Mesodermal cell (in vitro differentiated cells): ENCODE results near the gene RAB43.
"Not testable (repeated sequence)": the region's sequence is repeated elsewhere in the genome, so short reads cannot be mapped to it uniquely, and the experiment has no call there.

Experiments
- H3K27ac ChIP-seq: 2 replicates; pipeline ENCODE4 v1.7.0; 2013; ENCODE audit warnings: mild to moderate bottlenecking, low read depth, low read length, moderate library complexity; ENCODE audit not compliant: severe bottlenecking
- H3K36me3 ChIP-seq: 2 replicates; pipeline ENCODE4 v1.7.1; 2013; ENCODE audit warnings: mild to moderate bottlenecking, low read length, moderate library complexity; ENCODE audit not compliant: control insufficient read depth, insufficient read depth
- H3K4me1 ChIP-seq: one replicate; pipeline ENCODE4 v1.7.1; 2013; ENCODE audit warnings: mild to moderate bottlenecking, low read length; ENCODE audit not compliant: insufficient read depth, control insufficient read depth, poor library complexity, severe bottlenecking
- H3K4me3 ChIP-seq: 2 replicates; pipeline ENCODE4 v1.7.0; 2013; ENCODE audit warnings: low read length, control low read depth, mild to moderate bottlenecking; ENCODE audit not compliant: insufficient read depth, poor library complexity, severe bottlenecking; ENCODE audit errors: extremely low read depth
- H3K9me3 ChIP-seq: 2 replicates; pipeline ENCODE4 v1.7.1; 2013; ENCODE audit warnings: mild to moderate bottlenecking, low read length, moderate library complexity; ENCODE audit not compliant: control insufficient read depth
- WGBS, 2 experiments: methylation state at CpG; one replicate each; pipeline ENCODE4 v1.1.5; 2013; ENCODE audit warnings: missing lambda C conversion rate in 2 of 2; ENCODE audit not compliant: insufficient coverage in 2 of 2; 5-methylcytosine and 5-hydroxymethylcytosine counted together

The RAB43 gene

DNA sequence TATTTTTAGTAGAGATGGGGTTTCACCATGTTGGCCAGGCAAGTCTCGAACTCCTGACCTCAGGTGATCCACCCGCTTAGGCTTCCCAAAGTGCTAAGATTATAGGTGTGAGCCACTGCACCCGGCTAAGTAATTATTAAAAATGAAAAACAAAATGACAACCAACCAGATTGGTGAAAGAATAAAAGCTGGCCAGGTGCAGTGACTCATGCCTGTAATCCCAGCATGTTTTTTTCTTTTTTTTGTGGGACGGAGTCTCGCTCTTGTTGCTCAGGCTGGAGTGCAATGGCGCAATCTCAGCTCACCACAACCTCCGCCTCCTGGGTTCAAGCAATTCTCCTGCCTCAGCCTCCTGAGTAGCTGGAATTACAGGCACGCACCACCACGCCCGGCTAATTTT, 14.7 kb upstream of the RAB43 start:
- peaks cover 79% of the 10 kb centered on the region for H3K36me3 ChIP-seq
- not testable (repeated sequence) for H3K27ac ChIP-seq, H3K4me1 ChIP-seq, H3K9me3 ChIP-seq, H3K4me3 ChIP-seq
- 90 to 94% methylated on average over 6 to 9 of the region's 10 CpGs for WGBS, 2 experiments

DNA sequence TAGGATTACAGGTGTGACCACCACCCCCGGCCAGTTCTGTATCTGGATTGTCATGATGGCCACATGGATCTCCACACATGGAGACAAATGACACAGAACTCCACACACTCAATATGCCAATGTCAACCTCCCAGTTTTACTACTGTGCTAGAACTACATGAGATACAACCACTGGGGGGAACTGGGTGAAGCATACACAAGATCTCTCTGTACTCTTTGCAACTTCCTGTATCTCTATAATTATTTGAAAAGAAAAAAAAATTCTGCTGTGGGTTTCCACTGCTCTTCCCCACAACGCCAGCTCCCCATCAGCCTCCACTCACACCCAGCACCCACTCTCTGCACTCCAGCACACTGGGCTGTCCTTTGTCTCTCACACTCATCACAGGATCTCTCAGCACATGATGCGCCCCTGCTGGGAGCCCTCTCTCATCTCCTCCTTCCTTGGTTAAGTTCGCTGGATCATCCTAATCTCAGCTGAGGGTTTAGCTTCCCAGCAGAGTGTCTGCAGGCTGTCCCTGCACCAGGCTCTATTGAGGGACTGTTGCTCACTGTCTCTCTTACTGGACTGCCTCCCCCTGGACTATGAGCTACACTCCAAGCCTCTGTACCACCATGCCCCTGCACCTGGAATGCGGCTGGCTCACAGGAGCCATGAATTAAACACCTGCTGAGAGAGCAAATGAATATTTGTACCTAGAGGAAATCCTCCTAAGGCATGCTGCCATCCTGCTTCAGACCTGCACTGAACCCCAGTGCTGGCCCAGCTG, 10.7 kb upstream of the RAB43 start:
- Histone ChIP-seq H3K4me1 (no peaks in the 10 kb centered on the region), H3K9me3 (no peaks in the 10 kb centered on the region), H3K4me3 (no peak overlapping the region), H3K27ac (no peak overlapping the region), H3K36me3 (peaks cover 83% of the 10 kb centered on the region)
- 92 to 93% methylated on average over 3 to 5 of the region's 5 CpGs for WGBS, 2 experiments

- 100% methylated on average over 1 of the region's 2 CpGs for WGBS, 2 experiments
- H3K36me3 ChIP-seq: peaks cover 83% of the 10 kb centered on the region
- H3K27ac ChIP-seq: no peak overlapping the region
- no peaks in the 10 kb centered on the region for H3K9me3 ChIP-seq
- H3K4me3 ChIP-seq: no peak overlapping the region
- H3K4me1 ChIP-seq: no peaks in the 10 kb centered on the region
These were observed 10.0 kb upstream of the RAB43 start for GRCh38 chr3:129131465-129132088.

- Histone ChIP-seq H3K27ac (no peak overlapping the region), H3K36me3 (peaks cover 75% of the 10 kb centered on the region), H3K4me3 (no peak overlapping the region), H3K4me1 (no peaks in the 10 kb centered on the region), H3K9me3 (no peaks in the 10 kb centered on the region)
- WGBS, 2 experiments: 91 to 95% methylated on average over 8 to 10 of the region's 13 CpGs
These were observed 8.7 kb upstream of the RAB43 start for GRCh38 chr3:129130291-129130813.

- no peak overlapping the region for H3K4me3 ChIP-seq
- H3K9me3 ChIP-seq: no peaks in the 10 kb centered on the region
- 95 to 98% methylated on average over 11 to 15 of the region's 16 CpGs for WGBS, 2 experiments
- H3K4me1 ChIP-seq: no peaks in the 10 kb centered on the region
- H3K36me3 ChIP-seq: peaks cover 60% of the 10 kb centered on the region
- no peak overlapping the region for H3K27ac ChIP-seq
These were observed 7.0 kb upstream of the RAB43 start for GRCh38 chr3:129128357-129129155.

DNA sequence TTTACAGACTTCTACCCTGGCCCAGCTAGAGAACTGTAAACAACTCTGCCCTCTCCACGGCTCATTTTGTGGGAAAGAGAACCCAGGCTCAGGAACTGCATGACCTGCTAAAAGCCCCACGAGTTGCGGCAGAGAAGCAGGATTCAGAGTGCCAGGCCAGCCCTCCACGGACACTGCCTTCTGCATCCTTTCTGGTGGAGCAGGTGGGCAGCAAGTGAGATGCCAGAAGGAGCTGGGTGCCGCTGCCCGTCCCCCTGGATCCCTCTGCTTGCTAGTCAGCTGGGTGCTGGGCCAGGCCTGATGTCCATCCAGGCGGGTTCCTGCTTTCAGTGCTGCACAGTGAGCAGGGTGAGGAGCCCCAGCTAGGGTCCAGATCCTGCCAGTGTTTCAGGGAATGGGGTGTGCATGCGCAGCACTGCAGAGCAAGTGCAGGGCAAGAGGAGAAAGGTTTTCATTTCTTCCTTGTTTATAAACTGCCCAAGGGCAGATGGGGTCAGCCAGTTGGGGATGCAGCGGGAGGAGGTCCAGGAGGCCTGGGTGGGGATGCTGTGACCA, 5.2 kb upstream of the RAB43 start:
- no peaks in the 10 kb centered on the region for H3K4me1 ChIP-seq
- no peak overlapping the region for H3K27ac ChIP-seq
- WGBS, 2 experiments: 93% methylated on average over 8 to 9 of the region's 9 CpGs
- no peak overlapping the region for H3K4me3 ChIP-seq
- H3K36me3 ChIP-seq: peaks cover 42% of the 10 kb centered on the region
- no peaks in the 10 kb centered on the region for H3K9me3 ChIP-seq

DNA sequence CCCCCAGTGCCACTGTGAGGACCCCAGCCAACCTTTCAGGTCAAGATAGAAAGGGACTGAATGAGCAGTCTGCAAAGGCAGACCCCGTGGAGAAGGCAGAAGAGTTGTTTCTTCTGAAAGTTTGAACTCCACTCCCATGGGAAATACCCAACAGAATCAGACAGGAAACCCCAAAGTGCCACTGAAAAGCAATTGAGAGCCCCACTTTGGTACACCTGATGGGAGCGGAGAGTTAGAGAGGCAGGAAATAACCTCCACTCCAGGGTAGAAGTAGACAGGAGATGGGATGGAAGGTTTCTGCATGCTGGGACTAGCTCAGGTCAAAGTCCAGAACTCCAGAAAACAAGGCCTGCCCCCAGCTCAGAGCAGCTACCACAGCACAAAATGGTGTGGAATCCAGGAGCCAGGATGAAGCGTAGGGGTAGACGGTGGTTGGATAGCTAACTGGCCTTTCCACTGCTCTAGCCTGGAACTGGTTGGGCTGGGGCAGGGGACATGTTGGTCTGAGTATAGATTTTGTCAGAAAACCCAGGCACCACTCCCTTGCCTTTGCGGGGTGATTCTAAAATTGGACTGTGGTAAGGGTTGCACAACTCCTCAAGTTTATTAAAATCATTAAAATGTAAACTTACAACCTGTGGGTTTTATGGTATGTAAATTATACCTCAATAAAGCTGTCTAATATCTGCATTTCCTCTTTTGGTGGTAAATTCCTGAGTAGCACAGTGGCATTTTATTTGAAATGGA, 1.9 kb upstream of the RAB43 start:
- Histone ChIP-seq H3K36me3 (peaks cover 10% of the 10 kb centered on the region), H3K4me3 (no peak overlapping the region), H3K9me3 (no peaks in the 10 kb centered on the region), H3K4me1 (peaks cover 15% of the 10 kb centered on the region), H3K27ac (no peak overlapping the region)
- WGBS, 2 experiments: 87 to 89% methylated on average over 3 of the region's 5 CpGs

DNA sequence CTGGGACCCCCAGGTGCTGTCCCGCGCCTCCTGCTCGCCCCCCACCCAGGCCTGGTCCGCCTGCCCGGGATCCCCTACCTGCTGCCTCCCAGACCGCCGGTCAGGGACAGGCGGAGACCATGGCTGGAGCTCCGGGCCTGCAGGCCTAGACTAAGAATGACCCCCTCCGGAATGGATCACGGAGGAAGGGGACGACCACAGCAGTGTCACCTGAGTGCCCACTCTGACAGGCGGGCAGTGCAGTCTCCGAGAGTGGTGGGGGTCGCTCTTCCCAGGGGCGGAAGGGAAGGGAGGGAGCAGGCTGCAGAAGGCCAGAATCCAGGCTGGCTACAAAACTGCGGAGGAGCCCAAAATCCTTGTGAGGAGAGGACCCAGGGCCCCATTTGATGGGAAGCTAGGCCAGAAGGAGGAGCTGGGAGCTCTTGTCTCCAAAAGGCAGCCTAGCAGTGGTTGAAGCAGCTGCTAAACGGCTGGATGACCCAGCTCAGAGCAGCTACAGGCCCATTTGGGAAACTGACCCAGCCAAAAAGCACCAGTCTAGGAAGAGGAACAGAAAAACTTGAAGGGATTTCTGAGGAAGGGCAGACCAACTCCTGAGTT, 908 bp upstream of the RAB43 start:
- H3K27ac ChIP-seq: peak overlapping the region; percentile 3

GRCh38 chr3:129121016-129121791, 400 bp downstream of the RAB43 start:
- peak overlapping the region; percentile 51 for H3K27ac ChIP-seq
- WGBS, 2 experiments: 0% methylated on average over 36 to 58 of the region's 80 CpGs
- peak overlapping the region; percentile 85 for H3K4me3 ChIP-seq
- H3K4me1 ChIP-seq: peaks cover 33% of the 10 kb centered on the region
- H3K9me3 ChIP-seq: no peaks in the 10 kb centered on the region
- H3K36me3 ChIP-seq: peaks cover 18% of the 10 kb centered on the region

More for the DNA sequence above, 908 bp upstream of the RAB43 start:
- peaks cover 20% of the 10 kb centered on the region for H3K4me1 ChIP-seq
- WGBS, 2 experiments: 24 to 29% methylated on average over 14 to 17 of the region's 18 CpGs
- peaks cover 16% of the 10 kb centered on the region for H3K36me3 ChIP-seq
- H3K4me3 ChIP-seq: peak overlapping the region; percentile 34
- no peaks in the 10 kb centered on the region for H3K9me3 ChIP-seq
